ENCODE results near the gene GCH1.
"Not testable (repeated sequence)": the region's sequence is repeated elsewhere in the genome, so short reads cannot be mapped to it uniquely, and the experiment has no call there.

The GCH1 gene

GRCh38 chr14:54908190-54908589 is 5.6 kb upstream of the GCH1 start:
- DNase-seq (ENCODE audit: low spot score), result no peak

DNA sequence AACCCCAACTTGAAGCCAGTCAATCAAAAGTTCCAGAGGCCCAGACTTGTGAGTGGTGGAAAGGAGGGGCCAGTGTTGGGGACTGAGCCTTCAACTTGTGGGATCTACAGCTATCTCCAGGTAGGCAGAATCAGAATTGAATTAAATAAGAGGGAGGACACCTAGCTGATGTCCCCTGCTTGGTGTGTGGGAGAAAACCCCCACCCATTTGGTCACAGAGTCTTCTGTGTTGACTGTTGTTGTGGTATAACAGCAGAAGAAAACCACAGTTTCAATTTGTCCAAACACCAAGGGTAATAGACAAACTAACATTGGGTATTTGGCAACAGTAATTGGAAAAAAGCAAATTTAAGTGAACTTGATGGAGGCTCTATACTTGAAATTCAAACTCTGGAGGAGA is 3.4 kb upstream of the GCH1 start:
- no peak for DNase-seq (ENCODE audit: low spot score)

DNA sequence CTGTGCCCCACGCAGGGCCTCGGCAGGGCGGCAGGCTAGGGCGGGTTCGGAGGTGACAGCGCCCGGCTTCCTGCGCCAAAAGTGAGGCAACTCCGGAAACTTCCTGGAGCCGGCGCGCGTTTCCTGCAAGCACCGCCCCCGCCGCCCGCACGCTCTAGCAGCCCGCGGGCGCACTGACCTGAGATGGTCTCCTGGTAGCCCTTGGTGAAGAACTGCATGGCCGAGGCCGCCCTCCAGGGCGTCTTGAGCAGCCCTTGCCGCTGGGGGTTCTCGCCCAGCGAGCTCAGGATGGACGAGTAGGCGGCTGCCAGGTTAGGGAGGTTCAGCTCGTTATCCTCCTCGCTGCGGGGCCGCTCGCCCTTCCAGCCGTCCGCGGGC is 494 bp downstream of the GCH1 start:
- no peak for DNase-seq (ENCODE audit: low spot score)

- DNase-seq (ENCODE audit: low spot score), result no peak
Observed at GRCh38 chr14:54901380-54902142, 1.1 kb downstream of the GCH1 start.

DNA sequence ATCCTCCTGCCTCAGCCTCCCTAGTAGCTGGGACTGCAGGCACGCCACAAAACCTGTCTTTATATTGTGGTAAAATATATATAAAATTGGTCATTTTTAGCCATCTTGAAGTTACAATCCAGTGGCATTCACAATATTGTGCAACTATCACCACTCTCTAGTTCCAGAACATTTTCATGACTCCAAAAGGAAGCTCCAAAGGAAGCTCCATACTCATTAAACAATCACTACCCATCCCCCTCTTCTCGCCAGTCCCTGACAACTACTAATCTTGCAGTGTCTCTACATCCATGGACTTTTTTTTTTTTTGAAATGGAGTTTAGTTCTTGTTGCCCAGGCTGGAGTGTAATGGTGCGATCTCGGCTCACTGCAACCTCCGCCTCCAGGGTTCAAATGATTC is 3.1 kb downstream of the GCH1 start:
- no peak for DNase-seq (ENCODE audit: low spot score)

DNA sequence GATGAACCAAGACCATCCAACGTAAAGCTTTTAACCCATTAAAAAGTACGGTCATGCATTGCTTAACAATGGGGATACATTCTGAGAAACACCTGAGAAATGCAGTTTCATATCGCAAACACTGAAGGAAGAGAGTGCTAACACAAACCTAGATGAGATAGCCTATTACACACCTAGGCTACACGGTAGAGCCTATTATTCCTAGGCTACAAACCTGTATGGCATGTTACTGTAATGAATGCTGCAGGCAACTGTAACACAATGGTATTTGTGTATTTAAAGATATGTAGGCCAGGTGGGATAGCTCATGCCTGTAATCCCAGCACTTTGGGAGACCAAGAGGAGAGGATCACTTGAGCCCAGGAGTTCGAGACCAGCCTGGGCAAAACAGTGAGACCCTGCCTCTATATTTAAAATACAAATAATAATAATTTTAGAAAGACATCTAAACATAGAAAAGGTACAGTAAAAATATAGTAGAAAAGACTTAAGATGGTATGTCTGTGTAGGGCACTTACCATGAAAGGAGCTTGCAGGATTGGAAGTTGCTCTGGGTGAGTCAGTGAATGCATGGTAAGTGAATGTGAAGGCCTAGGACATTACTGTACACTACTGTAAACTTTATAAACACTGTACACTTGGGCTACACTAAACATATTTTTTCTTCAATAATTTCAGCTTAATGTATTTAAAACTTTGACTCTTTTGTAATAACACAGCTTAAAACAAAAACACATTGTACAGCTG is 4.6 kb downstream of the GCH1 start:
- not testable (repeated sequence) for DNase-seq (ENCODE audit: low spot score)

- DNase-seq (ENCODE audit: low spot score), result no peak
Observed at GRCh38 chr14:54895683-54896082, 6.9 kb downstream of the GCH1 start.

GRCh38 chr14:54894995-54895394 is 7.6 kb downstream of the GCH1 start:
- no peak for DNase-seq (ENCODE audit: low spot score)

GRCh38 chr14:54893151-54893760 is 9.4 kb downstream of the GCH1 start:
- DNase-seq (ENCODE audit: low spot score), result no peak

- DNase-seq (ENCODE audit: low spot score), result no peak
Observed at GRCh38 chr14:54891471-54892245, 11.0 kb downstream of the GCH1 start.

- no peak for DNase-seq (ENCODE audit: low spot score)
Observed at GRCh38 chr14:54890788-54891187, 11.8 kb downstream of the GCH1 start.

GRCh38 chr14:54889919-54890318 is 12.7 kb downstream of the GCH1 start:
- DNase-seq (ENCODE audit: low spot score), result no peak

- DNase-seq (ENCODE audit: low spot score), result no peak
Observed at GRCh38 chr14:54882521-54882920, 20.1 kb downstream of the GCH1 start.

DNA sequence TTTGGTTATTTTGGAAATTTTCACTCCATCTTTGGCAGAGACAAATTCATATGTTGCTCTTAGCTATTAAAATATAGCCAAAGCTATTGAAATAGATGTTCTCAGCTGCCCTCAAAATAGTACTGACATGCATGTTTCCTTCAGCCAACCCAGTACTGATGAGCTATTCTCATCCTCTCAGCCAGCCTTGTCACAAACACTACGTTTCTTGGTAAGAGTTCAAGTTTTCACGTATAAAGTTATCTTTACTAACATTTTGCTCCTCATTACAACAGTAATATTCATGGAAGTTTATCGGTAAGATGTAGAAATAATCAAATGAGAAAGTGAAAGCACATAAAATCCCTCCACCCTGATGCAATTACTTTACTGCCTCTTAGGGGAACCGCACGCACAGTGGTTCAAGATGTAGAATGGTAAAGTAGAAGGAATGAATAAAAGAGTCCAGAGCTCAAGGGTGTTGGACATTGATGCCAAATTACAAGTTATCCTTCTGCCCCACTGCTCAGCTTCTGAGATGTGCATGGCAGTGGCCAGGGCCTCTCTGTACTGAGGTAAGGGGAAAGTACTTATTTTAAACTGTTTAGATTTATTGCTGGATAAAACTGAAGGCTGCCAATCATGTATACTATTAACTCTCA is 20.7 kb downstream of the GCH1 start:
- DNase-seq (ENCODE audit: low spot score), result no peak

GRCh38 chr14:54881235-54881760 is 21.3 kb downstream of the GCH1 start:
- DNase-seq (ENCODE audit: low spot score), result no peak

GRCh38 chr14:54877703-54878021 is 25.0 kb downstream of the GCH1 start:
- DNase-seq (ENCODE audit: low spot score), result no peak

DNA sequence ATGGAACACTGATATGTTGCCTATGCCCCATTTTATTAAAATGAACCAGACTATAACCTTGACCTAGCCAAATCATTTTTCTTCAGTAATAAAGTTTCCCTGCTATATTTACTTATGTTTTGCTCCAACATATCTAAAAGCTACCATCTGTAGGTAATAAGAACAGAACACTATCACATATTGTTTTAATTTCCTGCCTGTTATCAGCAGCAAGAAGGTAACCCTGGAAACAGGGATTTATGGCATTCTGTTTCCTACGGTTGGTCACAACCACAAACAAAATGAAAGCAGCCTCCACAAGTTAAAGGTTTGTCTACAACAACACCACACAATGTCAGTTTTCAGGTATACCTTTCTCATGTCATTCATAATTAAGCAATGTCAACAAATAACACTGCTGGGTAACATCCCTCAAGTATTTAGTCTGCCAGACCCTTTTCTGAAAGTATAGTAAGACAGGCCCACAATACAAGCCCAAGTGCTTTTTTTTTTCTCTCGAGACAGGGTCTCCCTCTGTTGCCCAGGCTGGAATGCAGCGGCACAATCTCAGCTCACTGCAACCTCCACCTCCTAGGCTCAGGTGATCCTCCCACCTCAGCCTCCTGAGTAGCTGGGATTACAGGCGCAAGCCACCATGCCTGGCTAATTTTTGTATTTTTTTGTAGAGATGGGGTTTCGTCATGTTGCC is 25.5 kb downstream of the GCH1 start:
- no peak for DNase-seq (ENCODE audit: low spot score)

- DNase-seq (ENCODE audit: low spot score), result not testable (repeated sequence)
Observed at GRCh38 chr14:54875648-54876047, 27.0 kb downstream of the GCH1 start.

- not testable (repeated sequence) for DNase-seq (ENCODE audit: low spot score)
Observed at GRCh38 chr14:54870154-54871090, 32.2 kb downstream of the GCH1 start.

DNA sequence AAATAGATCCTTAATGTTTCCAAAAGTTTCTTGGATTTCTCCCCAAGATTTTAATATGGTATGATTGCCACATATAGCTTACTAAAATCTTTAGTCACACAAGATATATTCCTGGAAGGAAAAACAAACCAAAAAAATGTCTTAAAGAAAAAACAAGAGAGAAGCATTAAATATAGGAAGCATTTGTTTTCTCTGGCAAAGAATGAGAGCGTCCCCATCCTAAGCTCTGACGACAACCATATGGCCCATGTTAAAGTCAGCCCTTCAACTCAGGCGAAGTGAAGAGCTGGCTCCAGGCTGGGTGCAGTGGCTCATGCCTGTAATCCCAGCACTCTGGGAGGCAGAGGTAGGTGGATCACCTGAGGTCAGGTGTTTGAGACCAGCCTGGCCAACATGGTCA is 35.6 kb downstream of the GCH1 start:
- DNase-seq (ENCODE audit: low spot score), result no peak

All from putamen (tissue), 1 donor.